Endothelial cell of umbilical vein (primary cell): Measurements from ENCODE around the gene JAZF1. TPM values are rescaled to one million over a fixed set of nuclear protein-coding genes. Genes with fewer than 3 reads are reported as not detected.

Experiments
- BruUV-seq: library from RNA; stranded (reverse); fragments of 400-500 nt; replicated peaks from 2 replicates; lab custom pipeline; 2021; lab: Mats Ljungman, UMichigan
- CTCF ChIA-PET: fragments of 300-600, 350-600 bp; sonication (Branson Sonifier 250); formaldehyde crosslinking; loops from one replicate; lab custom pipeline; 2021; ENCODE audit warnings: antibody characterized with exemption, inconsistent platforms; lab: Charles Lee
- POLR2A ChIA-PET: fragments of 300-600, 350-600 bp; sonication (Branson Sonifier 250); formaldehyde crosslinking; loops from one replicate; lab custom pipeline; 2021; ENCODE audit warnings: antibody characterized with exemption, inconsistent platforms; lab: Charles Lee
- DNase-seq: peaks from one replicate; pipeline ENCODE4 v3.0.0-alpha.2; 2011; ENCODE audit warnings: low read depth, low spot score
- FAIRE-seq: peaks from 2 replicates; lab custom pipeline; 2011; peaks lifted over from hg19 to GRCh38; lab: Jason Lieb, UNC
- H2AFZ ChIP-seq: 2 replicates; pipeline ENCODE4 v1.6.0; 2012; ENCODE audit warnings: low read depth, low read length, control low read depth, inconsistent platforms
- H3K27ac ChIP-seq: 2 replicates; pipeline ENCODE4 v1.5.1; 2011; ENCODE audit warnings: low read depth, mild to moderate bottlenecking, control low read depth, low read length, moderate library complexity; ENCODE audit not compliant: insufficient read depth
- H3K27me3 ChIP-seq, 2 experiments: 2 replicates each; pipeline versions ENCODE4 v1.6.0 to v1.6.1; 2011; ENCODE audit warnings: low read length in 2 of 2, mixed read lengths in 1 of 2; ENCODE audit not compliant: control insufficient read depth in 2 of 2, insufficient read depth in 2 of 2
- H3K36me3 ChIP-seq, 2 experiments: 2 replicates in 1 of 2; 3 replicates in 1 of 2; pipeline ENCODE4 v1.5.1; 2011; ENCODE audit warnings: low read length in 2 of 2, mild to moderate bottlenecking in 1 of 2, moderate library complexity in 1 of 2; ENCODE audit not compliant: control insufficient read depth in 2 of 2, insufficient read depth in 2 of 2; ENCODE audit errors: extremely low read depth in 1 of 2
- H3K4me1 ChIP-seq: 3 replicates; pipeline ENCODE4 v1.5.1; 2011; ENCODE audit warnings: mild to moderate bottlenecking, low read length; ENCODE audit not compliant: control insufficient read depth, insufficient read depth; ENCODE audit errors: extremely low read depth
- H3K4me2 ChIP-seq: 2 replicates; pipeline ENCODE4 v1.6.1; 2011; ENCODE audit warnings: low read length, control low read depth, mixed read lengths; ENCODE audit not compliant: insufficient read depth
- H3K4me3 ChIP-seq, 3 experiments: fragments of 200-600 bp in 1 of 3; sonication (generic), shearing (Covaris generic) in 1 of 3; replicated peaks in 1 of 3; 2 replicates each; pipeline ENCODE4 v1.5.1; 2011 to 2016; ENCODE audit warnings: control low read depth in 3 of 3, low read length in 3 of 3, mild to moderate bottlenecking in 2 of 3, inconsistent platforms in 1 of 3, low read depth in 1 of 3, moderate library complexity in 1 of 3; ENCODE audit not compliant: insufficient read depth in 1 of 3
- H3K79me2 ChIP-seq: 2 replicates; pipeline ENCODE4 v1.6.0; 2012; ENCODE audit warnings: low read length, inconsistent platforms; ENCODE audit not compliant: control insufficient read depth, insufficient read depth
- H3K9ac ChIP-seq: replicated peaks from 2 replicates; pipeline ENCODE3; 2011; ENCODE audit warnings: low read length, control low read depth; ENCODE audit not compliant: insufficient read depth; ENCODE audit errors: extremely low read depth
- H3K9me1 ChIP-seq: replicated peaks from 3 replicates; pipeline ENCODE4 v1.6.0; 2011; ENCODE audit warnings: mild to moderate bottlenecking, low read length; ENCODE audit not compliant: control insufficient read depth, insufficient read depth; ENCODE audit errors: extremely low read depth
- H3K9me3 ChIP-seq: replicated peaks from 2 replicates; pipeline ENCODE4 v1.5.1; 2012; ENCODE audit warnings: low read length, inconsistent platforms; ENCODE audit not compliant: control insufficient read depth, insufficient read depth
- H4K20me1 ChIP-seq: replicated peaks from 2 replicates; pipeline ENCODE3; 2011; ENCODE audit warnings: mild to moderate bottlenecking, low read length; ENCODE audit not compliant: control insufficient read depth, insufficient read depth; ENCODE audit errors: extremely low read depth
- CTCF ChIP-seq, 2 donors: IDR thresholded peaks; 1 replicate in 1 of 2; 2 replicates in 1 of 2; pipeline ENCODE4 v1.5.1; 2011; ENCODE audit warnings: low read length in 2 of 2, mild to moderate bottlenecking in 2 of 2, moderate library complexity in 2 of 2, control low read depth in 1 of 2, inconsistent platforms in 1 of 2, low read depth in 1 of 2; ENCODE audit not compliant: insufficient read depth in 1 of 2; ENCODE audit errors: extremely low read depth in 1 of 2
- JUN ChIP-seq: IDR thresholded peaks from 2 replicates; pipeline ENCODE4 v1.6.1; 2011; ENCODE audit warnings: borderline replicate concordance, low read depth; ENCODE audit not compliant: insufficient read length, insufficient read depth
- MAX ChIP-seq: IDR thresholded peaks from 2 replicates; pipeline ENCODE4 v1.6.1; 2011; ENCODE audit not compliant: insufficient read depth, insufficient read length
- MYC ChIP-seq: IDR thresholded peaks from one replicate; pipeline ENCODE4 v1.6.1; 2011; ENCODE audit warnings: mild to moderate bottlenecking, low read depth, low read length
- POLR2A ChIP-seq: IDR thresholded peaks from 2 replicates; pipeline ENCODE4 v1.6.1; 2012; ENCODE audit warnings: low read depth, mild to moderate bottlenecking, control low read depth, low read length
- dilution Hi-C: fragments of 300-500 bp; cut with MboI; formaldehyde crosslinking; loops from one replicate; pipeline ENCODE4 v1.15.0; 2019; ENCODE audit warnings: low sequenced_read_pairs; ENCODE audit not compliant: extremely low pct_ligation_motif_present
- intact Hi-C: fragments of 100-400 bp; cut with micrococcal nuclease; formaldehyde crosslinking; loops from one replicate; pipeline ENCODE4 v1.10.0; 2022
- polyA plus RNA-seq, 4 experiments: library from polyadenylated mRNA; depleted of rRNA in 3 of 4; stranded (reverse) in 3 of 4; unstranded in 1 of 4; fragments of >200 nt; gene quantifications; 2 replicates each; pipeline versions ENCODE4 v1.2.1 to v1.2.3, GENCODE V29; 2011 to 2012; ENCODE audit warnings: missing spikeins in 1 of 4
- total RNA-seq: library from RNA; stranded (reverse); gene quantifications from 2 replicates; pipeline ENCODE4 v1.2.3, GENCODE V29; 2021

Gene JAZF1
- total and polyA plus RNA-seq, 2 donors (not counting 3 experiments of a cell fraction or from before 2014, with no cell fraction given) = 2.5 to 16.9 TPM

GRCh38 chr7:28132959-28133870 lies 47.4 kb downstream of the JAZF1 start:
- Histone ChIP-seq H2AFZ (no peak overlapping the region), H3K9me1 (no peaks in the 10 kb centered on the region), H3K4me1 (peaks cover 13% of the 10 kb centered on the region), H3K9me3 (no peaks in the 10 kb centered on the region), H3K79me2 (peaks cover 1% of the 10 kb centered on the region), H3K9ac (no peak overlapping the region), H3K36me3 (no peaks in the 10 kb centered on the region), H3K4me3 (no peak overlapping the region), H4K20me1 (peaks cover 2% of the 10 kb centered on the region), H3K4me2 (no peak overlapping the region), H3K27ac (no peak overlapping the region), H3K27me3 (no peaks in the 10 kb centered on the region)
- CTCF ChIA-PET = no interaction called here
- FAIRE-seq = no peak
- no TSS peak for BruUV-seq
- DNase-seq = no peak
- intact Hi-C loops (no loop called here), dilution Hi-C loops (no loop called here)
- TF ChIP-seq POLR2A (no peak), JUN (no peak), MAX (no peak), CTCF (IDR thresholded peaks at IDR 0.05; ENCODE audit: extremely low read depth in 1 of 2, insufficient read depth in 1 of 2, low read depth in 1 of 2, low read length in 2 of 2) (no peak), MYC (no peak)
- POLR2A ChIA-PET = no interaction called here
